Activated CD8-positive, alpha-beta memory T cell treated with anti-CD3 and anti-CD28 coated beads for 36 hours (primary cell): ENCODE results near the gene ALPK3. TPM values are rescaled to one million over a fixed set of nuclear protein-coding genes. Genes with fewer than 3 reads are reported as not detected.

Experiments
- CTCF ChIA-PET: fragments of 350-600 bp; sonication (Branson Sonifier 250); formaldehyde crosslinking; loops from one replicate; lab custom pipeline; 2021; ENCODE audit warnings: antibody characterized with exemption; lab: Charles Lee
- POLR2A ChIA-PET: fragments of 350-600 bp; sonication (Branson Sonifier 250); formaldehyde crosslinking; loops from one replicate; lab custom pipeline; 2021; ENCODE audit warnings: antibody characterized with exemption; lab: Charles Lee
- total RNA-seq, 2 experiments: library from RNA; stranded (reverse); gene quantifications; one replicate each; pipeline ENCODE4 v1.2.3, GENCODE V29; 2021

ALPK3 gene
- total RNA-seq, 2 experiments from 2014 or later = 0.06 to 0.08 TPM

DNA sequence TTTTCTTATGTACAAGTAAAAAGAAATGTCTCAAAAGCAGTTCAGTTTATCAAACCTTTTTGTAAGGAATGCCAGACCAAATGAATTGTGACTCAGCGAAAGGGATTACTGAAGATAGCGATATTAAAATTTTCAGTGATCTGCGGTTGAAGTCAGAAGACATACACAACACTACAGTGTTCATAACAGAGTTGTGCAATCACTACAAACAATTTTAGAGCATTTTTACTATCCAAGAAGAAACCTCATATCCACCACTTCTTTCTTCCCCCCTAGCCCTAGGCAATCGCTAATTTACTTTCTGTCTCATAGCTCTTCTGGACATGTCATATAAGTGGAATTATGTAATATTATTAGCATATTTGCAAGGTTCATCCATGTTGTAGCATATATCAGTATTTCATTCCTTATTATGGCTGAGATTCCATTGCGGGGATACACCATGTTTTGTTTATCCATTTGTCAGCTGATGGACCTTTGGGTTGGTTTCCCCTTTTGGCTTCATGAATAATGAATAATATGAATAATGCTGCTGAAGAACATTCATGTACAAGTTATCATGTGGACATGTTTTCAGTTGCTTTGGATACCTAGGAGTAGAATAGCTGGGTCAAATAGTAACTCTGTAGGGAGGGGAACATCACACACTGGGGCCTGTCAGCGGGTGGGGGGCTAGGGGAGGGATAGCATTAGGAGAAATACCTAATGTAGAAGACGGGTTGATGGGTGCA is 23.6 kb upstream of the ALPK3 start:
- CTCF ChIA-PET = no interaction called here
- POLR2A ChIA-PET = no interaction called here

DNA sequence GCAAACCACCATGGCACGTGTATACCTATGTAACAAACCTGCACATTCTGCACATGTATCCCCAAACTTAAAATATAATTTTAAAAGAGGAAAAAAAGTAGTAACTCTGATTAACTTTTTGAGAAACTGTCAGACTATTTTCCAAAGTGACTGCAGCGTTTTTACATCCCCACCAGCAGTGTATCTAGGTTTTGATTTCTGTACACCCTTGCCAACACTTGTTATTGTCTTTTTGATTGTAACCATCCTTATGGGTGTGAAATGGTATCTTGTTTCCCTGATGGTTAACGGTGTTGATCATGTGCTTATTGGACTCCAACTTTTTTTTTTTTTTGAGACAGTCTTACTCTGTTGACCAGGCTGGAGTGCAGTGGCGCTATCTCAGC is 23.0 kb upstream of the ALPK3 start:
- ChIA-PET CTCF (no interaction called here), POLR2A (no interaction called here)

DNA sequence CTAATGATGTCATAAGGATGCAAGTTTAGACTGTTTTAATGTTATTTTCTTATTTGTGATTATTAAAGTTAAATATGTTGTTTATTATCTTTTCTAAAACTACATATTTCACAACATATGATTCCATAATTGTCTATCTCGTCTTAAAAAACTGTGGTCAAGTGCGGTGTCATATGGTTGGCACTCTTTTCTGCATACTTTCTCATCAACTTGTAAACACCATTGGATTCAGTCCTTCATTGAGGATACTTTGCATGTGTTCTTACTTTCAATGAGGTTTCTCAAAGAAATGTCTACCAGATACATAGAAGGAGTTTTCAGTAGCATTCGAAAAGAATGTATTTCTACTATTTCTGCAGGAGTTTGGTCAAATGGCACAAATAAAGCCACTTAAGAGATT is 22.0 kb upstream of the ALPK3 start:
- ChIA-PET CTCF (no interaction called here), POLR2A (no interaction called here)

DNA sequence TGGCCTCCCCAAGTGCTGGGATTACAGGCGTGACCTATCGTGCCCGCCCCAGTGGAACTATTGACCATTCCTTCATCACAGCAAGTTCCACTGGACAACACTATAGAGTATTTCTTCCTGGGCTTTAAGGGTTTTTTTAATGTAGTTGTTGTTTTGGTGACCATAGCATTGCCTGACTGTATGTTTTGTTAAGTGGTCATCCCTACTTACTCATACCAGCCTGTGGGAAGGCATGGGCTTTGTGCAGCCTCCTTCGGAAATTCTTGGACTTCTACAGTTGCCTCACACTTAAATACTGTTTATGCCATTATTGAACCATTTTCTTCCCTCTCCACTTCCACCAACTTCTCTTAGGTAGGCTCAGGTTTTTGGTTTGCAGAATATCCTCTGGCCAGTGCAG is 19.9 kb upstream of the ALPK3 start:
- CTCF ChIA-PET = no interaction called here
- POLR2A ChIA-PET = interaction anchor here (0.5 kb wide), 1 partner anchor 79 kb away, joined by 5 read pairs; no protein-coding TSS in a partner anchor

DNA sequence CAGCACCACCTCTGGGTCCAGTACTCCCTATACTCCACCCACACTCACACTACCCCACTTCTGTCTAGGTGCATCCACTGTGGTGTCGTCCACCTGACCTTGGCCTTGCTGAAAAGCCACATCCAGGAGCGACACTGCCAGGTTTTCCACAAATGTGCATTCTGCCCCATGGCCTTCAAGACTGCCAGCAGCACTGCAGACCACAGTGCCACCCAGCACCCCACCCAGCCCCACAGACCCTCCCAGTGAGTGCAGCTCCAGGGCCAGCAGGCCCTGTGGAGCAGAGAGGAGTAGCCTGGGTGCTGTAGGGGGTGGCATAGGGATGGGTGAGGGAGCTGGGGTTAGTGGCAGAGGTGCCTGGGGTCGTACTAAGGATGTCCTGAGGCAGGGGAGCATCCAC is 19.4 kb upstream of the ALPK3 start:
- POLR2A ChIA-PET = no interaction called here
- CTCF ChIA-PET = no interaction called here

DNA sequence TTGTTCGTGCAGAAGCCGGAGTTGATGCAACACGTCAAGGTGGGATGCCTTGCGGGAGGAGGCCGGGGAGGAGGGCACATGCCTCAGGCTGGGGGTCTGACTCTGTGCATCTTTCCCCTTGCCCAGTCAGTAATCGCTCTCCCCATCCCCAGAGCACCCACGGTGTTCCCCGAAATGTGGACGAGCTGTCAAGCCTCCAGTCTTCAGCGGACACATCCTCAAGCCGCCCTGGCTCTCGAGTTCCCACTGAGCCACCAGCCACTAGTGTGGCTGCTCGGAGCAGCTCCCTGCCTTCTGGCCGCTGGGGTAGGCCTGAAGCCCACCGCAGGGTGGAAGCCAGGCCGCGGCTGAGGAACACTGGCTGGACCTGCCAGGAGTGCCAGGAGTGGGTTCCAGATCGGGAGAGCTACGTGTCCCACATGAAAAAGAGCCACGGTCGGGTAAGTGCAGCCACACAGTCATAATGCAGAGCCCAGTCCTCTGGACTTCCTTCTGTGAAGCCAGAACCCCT is 18.7 kb upstream of the ALPK3 start:
- CTCF ChIA-PET = no interaction called here
- POLR2A ChIA-PET = no interaction called here

DNA sequence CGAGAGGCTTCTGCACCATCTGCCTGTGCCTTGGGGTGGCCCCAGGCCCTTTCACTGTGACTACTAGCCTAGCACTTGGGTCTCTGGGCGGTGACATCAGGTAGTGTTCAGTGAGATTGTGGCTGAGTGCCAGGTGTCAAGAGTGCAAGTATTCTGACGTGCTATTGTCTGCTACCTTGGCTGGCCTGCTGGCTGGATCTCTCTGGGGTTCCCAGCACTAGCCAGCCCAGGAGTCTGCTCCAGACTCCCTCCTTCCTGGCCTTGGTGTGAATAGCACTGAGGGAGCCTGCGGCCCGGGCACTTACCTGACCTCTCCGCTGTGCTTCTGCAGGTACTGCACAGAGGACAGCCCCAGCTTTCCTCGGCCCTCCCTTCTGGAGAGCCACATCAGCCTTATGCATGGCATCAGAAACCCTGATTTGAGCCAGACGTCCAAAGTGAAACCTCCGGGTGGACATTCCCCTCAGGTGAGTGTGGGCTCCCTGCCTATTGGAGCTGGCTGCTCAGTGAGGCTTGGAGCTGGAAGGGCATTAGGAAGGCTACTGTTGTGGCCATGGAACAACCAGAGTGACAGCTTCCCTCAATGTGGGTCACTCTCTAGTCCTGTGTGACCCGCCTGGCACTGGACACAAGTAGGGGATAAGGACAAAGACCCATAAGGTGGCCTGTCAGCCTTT is 17.5 kb upstream of the ALPK3 start:
- ChIA-PET POLR2A (no interaction called here), CTCF (no interaction called here)

DNA sequence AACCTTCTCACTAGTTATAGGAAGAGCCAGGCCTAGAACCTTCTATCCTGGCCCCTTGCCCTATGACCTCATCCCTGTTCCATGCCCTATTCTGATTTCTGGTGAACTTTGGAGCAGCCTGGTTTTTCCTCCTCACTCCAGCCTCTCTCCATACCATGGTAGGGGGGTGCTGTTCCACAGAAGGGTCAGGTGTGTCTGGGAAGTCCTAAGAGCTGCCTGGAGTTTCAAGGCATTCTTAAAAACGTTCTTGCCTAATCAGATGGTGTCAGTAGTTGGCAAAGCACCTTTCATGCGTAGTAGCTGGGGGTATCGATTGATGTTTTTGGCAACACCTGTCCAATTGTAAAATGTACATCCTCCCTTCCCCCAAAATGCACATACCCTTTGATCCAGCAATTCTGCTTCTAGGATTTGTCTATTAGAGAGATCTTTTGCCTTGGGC is 16.8 kb upstream of the ALPK3 start:
- ChIA-PET CTCF (no interaction called here), POLR2A (no interaction called here)

DNA sequence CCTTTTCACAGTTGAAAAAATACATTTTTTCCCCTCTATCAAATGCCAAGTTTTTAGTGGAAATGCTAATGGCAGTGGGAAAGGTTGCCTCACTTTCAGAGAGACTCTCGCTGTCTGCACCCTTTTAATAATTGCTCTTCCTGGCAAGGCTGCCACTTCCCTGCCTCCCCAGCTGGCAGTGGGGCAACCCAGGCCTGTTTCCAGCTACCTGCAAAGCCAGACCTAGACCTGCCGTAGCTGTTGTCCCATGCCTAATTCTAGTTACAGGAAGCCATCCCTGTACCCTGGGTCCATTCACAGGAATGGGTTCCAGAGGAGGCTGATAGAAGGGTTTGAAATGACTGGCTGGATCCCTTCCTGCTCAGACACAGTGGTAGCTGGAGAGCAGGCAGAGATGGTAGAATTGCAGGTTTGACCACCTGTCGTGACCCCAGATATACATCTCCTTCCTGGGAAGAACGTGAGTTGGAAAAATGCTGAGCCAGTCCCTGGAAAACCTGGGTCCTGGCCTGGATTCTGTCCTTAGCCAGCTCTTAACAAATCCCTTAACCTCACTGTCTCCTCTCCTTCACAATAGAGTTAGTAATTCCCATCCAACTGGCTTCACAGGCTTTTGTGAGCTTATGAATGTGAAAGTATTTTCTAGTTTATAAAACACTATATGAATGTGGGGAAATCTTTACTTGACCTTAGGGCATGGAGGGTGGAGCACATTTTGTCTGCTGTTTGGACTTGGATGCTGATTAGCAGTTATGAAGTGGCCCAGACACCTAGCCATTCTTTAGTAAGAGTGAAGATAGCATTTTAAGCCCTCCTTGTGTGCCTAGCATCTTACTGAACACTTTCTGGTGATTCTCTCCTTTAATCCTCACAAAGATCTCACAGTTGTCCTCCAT is 12.9 kb upstream of the ALPK3 start:
- ChIA-PET POLR2A (no interaction called here), CTCF (no interaction called here)

DNA sequence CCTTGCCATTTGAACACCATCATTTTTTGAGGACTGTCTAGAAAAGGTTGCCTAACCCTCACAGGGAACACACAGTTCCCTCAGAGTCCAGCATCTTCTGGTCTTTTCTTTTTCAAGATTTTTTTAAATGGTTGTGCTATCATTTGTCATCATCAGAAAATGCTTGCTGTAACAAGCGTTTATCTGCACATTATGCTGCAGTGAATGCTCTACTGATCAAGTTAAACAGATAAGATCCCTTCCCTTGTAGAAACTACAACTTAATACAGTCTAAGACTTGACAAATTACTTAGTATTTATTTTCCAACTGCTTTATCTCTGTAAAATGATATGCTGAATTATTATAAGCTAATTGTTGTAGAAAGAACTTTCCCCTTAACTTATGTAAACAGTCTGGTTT is 11.9 kb upstream of the ALPK3 start:
- CTCF ChIA-PET = no interaction called here
- POLR2A ChIA-PET = no interaction called here

DNA sequence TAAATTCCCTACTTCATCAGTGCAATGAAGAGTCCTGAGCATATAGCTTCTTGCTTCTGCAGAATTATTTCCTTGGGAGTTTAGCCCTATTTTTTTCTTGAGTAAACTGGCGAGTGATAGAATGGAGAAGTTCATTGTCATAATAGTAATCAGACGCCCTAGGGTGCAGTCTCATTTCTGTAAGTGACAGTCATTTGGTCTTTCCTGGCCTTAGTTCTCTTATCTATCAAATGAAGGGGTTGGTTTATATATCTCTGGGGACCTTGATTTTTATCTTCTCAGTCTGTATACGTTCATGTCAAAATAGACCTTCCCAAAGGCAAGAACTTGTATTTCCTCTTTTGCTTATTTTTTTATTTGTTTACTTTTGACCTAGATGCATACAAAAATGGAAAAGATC is 9.9 kb upstream of the ALPK3 start:
- POLR2A ChIA-PET = no interaction called here
- CTCF ChIA-PET = no interaction called here

DNA sequence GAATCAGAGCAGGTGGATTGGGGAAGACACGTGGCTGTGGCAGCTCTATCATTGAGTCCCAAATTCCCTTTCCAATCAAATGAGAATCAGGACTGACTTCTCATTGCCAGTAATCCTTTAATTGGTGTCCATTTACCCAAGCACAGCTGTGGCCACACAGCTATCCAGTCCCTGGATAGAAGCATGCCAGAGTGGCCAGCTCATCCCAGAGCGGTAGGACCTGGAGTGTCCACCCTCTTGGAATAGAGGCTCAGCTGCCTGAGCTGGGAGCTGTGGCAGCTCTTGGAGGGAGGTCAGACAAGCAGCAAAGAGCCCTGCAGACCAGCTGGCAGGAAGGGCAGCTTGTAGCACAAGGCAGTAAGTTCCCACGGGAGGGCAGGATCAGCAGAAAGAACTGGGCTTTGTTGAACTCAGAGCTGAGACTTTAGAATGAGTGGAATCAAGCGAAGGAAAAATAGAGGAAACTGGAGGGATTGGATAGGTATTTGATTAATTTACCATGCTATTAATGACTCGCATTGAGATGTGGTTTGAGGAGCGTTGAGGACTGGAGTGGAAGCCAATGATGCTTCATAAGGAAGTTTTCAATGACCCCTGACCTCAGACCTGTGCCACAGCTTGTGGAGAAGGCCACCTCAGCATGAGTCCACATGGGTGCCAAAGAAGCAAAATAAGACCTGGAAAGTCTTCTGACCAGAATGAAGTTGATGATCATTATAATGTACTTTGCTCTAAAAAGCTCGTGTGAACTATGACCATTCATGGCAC is 6.9 kb upstream of the ALPK3 start:
- POLR2A ChIA-PET = no interaction called here
- CTCF ChIA-PET = interaction anchor here (1.4 kb wide), 1 partner anchor 8 kb away, joined by 3 read pairs; no protein-coding TSS in a partner anchor

DNA sequence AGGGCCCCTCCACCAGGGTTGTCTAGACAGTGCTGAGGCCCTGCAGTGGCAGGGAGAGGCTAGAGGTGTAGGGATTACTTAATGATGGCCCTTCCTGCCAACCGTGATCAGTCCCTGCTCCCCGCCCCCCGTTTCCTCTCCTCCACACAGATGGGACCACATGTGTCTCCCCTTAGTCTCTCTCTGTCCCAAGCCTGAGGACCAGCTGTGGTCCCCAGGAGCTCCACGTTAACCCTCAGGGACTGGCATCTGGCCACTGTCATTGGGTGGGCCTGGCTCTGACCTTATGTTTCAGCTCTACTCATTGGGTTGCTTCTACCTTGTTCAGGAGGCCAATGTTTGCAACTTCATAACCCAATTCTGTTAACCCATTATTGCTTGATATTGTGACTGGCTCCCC is 6.0 kb upstream of the ALPK3 start:
- POLR2A ChIA-PET = interaction anchor here (0.6 kb wide), 1 partner anchor 65 kb away, joined by 4 read pairs; no protein-coding TSS in a partner anchor
- CTCF ChIA-PET = no interaction called here

DNA sequence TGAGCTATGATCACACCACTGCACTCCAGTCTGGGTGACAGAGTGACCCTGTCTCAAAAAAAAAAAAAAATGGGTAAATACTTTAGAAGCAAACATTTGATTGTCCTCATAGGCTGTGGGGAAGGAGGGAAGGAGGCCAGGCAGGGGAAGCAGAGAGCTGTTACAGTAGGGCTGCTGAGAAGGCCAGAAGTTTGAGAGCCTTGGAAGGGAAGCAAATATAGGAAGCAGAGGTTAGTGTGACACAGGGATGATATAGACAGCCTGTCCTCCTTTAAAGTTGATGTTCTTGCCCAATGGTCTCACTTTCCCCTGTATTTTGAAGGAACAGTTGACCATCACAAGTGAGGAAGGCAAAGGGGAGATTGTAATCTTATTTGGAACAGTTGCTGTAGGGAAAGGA is 5.3 kb upstream of the ALPK3 start:
- POLR2A ChIA-PET = no interaction called here
- CTCF ChIA-PET = no interaction called here

DNA sequence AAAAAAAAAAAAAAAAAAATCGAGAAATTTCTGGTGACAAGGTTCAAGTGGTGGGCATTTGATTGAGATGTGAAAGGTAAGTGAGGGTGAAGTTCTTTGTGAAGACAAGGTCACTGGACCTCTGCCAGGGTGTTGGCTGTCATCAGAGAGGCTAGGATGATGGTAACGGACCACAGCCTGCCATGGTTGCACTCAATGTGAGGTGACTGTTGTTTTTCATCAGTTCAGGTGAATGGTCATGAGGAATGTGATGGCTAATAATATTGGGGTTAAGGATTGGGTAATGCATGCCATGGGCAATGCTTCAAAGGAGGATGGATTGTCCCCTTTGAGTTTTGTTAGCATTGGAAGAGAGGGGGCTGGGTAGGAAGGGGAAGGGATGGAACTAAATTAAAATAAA is 4.3 kb upstream of the ALPK3 start:
- CTCF ChIA-PET = no interaction called here
- POLR2A ChIA-PET = no interaction called here

DNA sequence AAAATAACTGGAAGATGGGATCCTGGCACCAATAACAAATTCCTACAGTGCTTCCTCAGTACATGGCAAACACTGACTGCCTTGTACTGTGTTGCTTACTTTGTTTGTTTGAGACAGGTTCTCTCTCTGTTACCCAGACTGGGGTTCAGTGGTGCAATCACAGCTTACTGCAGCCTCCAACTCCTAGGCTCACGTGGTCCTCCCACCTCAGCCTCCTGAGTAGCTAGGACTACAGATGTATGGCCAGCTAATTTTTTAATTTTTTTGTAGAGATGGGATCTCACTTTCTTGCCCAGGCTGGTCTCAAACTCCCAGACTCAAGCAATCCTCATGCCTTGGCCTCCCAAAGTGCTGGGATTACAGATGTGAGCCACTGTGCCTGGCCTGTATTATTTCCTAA is 3.7 kb upstream of the ALPK3 start:
- ChIA-PET CTCF (no interaction called here), POLR2A (no interaction called here)

DNA sequence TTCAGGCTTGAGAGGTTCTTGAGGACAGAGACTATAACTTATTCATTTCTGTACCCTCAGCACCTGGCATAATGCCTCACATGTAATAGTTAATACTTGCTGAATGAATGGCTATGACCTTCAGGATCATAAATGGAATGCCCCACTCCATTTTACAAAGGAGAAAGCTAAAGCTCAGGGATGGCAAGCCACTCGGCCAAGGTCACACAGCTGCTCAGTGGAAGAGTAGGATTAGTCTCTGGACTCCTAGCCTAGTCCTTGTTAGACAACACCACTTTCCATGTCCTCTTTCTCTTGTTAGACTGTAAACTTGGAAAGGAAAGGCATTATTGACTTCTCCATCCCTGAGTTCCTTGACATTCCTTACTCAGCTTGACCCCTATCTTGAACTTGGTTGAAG is 3.2 kb upstream of the ALPK3 start:
- CTCF ChIA-PET = no interaction called here
- POLR2A ChIA-PET = no interaction called here

DNA sequence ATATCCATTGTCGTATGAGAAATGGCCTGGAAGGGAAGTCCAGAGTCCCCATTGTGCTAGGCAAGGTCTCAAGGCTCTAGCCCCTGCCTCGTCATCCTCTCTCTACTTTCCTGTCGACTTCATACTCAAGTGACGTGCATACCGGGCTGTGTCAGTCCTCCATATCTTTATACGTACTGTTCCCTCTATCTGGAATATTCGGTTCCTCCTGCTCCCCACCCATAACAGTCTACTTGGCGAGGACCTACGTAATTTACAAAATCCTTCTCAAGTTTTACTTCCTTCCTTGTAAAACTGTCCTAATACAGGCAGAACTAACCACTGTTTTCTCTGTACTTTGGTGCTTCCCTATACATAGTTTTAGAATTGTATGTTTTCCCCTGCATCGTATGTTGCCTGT is 2.2 kb upstream of the ALPK3 start:
- POLR2A ChIA-PET = no interaction called here

DNA sequence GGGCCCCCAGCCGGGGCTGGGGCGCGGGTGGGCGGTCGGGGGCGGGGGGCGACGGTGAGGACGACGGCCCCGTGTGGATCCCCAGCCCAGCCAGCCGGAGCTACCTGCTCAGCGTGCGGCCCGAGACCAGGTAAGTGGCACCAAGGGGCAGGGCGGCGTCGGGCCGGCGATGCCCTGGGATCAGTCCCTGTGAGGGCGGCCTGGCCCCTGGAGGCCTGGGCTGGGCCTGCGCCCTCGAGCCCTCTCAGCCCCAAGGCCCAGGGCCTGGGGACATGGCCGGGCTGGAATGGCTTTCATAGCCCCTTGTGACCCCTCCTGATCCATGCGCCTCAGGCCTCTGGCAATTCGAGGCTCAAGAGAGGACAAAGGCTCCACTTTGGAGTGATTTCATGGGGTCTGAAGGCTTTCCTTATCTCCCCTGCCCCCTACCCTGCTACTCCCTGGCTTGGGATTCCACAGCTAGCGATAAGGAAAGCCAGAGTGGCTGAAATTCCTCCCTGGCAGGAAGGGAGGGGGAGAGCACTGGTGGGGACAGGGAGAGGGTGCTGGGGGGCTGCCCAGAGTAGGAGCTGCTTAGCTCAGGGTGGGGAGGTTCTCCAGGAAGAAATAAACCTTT is 418 bp downstream of the ALPK3 start:
- ChIA-PET POLR2A (no interaction called here), CTCF (interaction anchor here (1.1 kb wide), 1 partner anchor 8 kb away, joined by 3 read pairs; no protein-coding TSS in a partner anchor)

More for the DNA sequence above, 2.2 kb upstream of the ALPK3 start:
- CTCF ChIA-PET = no interaction called here
